AG04449 (cell line): ENCODE data around the gene STK32C.
"Not testable (repeated sequence)": the region's sequence is repeated elsewhere in the genome, so short reads cannot be mapped to it uniquely, and the experiment has no call there.

Experiments
- CTCF ChIA-PET: fragments of 350-600 bp; formaldehyde crosslinking; extraction: SDS; loops from one replicate; lab custom pipeline; 2021; ENCODE audit warnings: antibody characterized with exemption; lab: Yijun Ruan, JAX
- POLR2A ChIA-PET: fragments of 400-600, 350-600 bp; formaldehyde crosslinking; extraction: SDS; loops from one replicate; lab custom pipeline; 2020; ENCODE audit warnings: antibody characterized with exemption, inconsistent platforms; lab: Yijun Ruan, JAX
- DNase-seq: peaks from one replicate; pipeline ENCODE4 v3.0.0-alpha.2; 2010; ENCODE audit warnings: low read depth, low spot score
- H3K4me3 ChIP-seq: 2 replicates; pipeline ENCODE4 v1.5.1; 2011; ENCODE audit warnings: low read depth, mild to moderate bottlenecking, control low read depth, low read length
- CTCF ChIP-seq: IDR thresholded peaks from one replicate; pipeline ENCODE4 v1.5.1; 2011; ENCODE audit warnings: mild to moderate bottlenecking, moderate library complexity, low read length, control low read depth, inconsistent platforms; ENCODE audit not compliant: insufficient read depth; ENCODE audit errors: missing control alignments

The STK32C gene

GRCh38 chr10:132342553-132342952 is 34.8 kb upstream of the STK32C start:
- TF ChIP-seq CTCF = no peak
- no peak for DNase-seq
- ChIA-PET POLR2A (no interaction called here), CTCF (interaction anchor here (0.7 to 3.8 kb wide), 5 partner anchors 9 to 117 kb away, joined by 3 to 20 read pairs (median 5); no protein-coding TSS in a partner anchor)
- H3K4me3 ChIP-seq = no peak overlapping the region

GRCh38 chr10:132341781-132342180 is 34.0 kb upstream of the STK32C start:
- no peak for DNase-seq
- POLR2A ChIA-PET = no interaction called here
- CTCF ChIA-PET = interaction anchor here (0.7 to 3.8 kb wide), 5 partner anchors 9 to 116 kb away, joined by 3 to 20 read pairs (median 5); no protein-coding TSS in a partner anchor
- H3K4me3 ChIP-seq = no peak overlapping the region
- TF ChIP-seq CTCF = no peak

DNA sequence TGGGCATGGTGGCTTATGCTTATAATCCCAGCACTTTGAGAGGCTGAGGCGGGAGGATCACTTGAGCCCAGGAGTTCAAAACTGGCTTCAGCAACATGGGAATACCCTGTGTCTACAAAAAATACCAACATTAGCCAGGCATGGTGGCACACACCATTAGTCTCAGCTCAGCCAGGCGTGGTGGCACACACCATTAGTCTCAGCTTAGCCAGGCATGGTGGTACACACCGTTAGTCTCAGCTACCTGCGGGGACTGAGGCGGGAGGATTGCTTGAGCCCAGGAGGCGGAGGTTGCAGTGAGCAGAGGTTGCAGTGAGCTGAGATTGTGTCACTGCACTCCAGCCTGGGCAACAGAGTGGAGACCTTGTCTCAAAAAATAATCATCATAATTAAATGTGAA is 33.3 kb upstream of the STK32C start:
- DNase-seq = no peak
- no peak for TF ChIP-seq CTCF
- H3K4me3 ChIP-seq = no peak overlapping the region
- ChIA-PET POLR2A (no interaction called here), CTCF (no interaction called here)

DNA sequence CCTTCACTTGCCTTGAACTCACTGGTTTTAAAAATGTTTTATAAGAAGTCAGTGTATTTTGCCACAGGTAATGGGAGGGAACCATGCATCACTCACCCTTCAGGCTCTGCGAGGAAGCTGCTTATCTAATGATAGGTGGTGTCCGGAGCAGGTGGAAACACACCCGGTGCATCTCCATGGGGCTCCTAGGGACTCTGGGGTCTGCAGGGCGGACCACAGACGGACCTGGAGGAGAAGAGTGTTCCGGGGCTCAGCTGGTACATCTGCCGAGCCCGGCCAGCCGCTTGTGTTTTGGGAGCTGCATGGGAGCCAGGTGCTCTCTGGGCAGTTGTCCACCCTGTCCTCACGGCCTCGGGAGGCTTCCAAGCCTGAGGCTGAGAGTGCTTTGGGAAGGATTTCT is 31.5 kb upstream of the STK32C start:
- TF ChIP-seq CTCF = no peak
- no peak for DNase-seq
- POLR2A ChIA-PET = no interaction called here
- H3K4me3 ChIP-seq = no peak overlapping the region
- CTCF ChIA-PET = interaction anchor here (0.8 to 3.1 kb wide), 3 partner anchors 9 to 16 kb away, joined by 3 to 12 read pairs (median 9); no protein-coding TSS in a partner anchor

DNA sequence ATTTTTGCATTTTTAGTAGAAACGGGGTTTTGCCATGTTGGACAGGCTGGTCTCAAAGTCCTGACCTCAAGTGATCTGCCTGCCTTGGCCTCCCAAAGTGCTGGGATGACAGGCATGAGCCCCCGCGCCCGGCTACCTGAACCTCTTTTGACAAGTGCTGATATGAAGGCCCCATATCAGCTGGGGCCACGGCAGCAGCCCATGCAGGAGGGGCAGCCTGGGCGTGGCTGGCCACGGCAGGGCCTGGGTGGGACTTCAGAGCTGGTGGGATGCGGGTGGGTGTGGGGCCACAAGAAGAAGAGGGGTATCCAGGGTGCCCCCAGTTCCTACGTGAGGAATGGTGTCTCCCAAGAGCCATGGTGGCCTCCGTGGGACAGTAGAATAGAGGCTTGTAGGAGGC is 31.1 kb upstream of the STK32C start:
- POLR2A ChIA-PET = no interaction called here
- CTCF ChIA-PET = interaction anchor here (1.3 to 3.1 kb wide), 4 partner anchors 14 to 59 kb away, joined by 3 to 12 read pairs (median 6); no protein-coding TSS in a partner anchor
- no peak for DNase-seq
- TF ChIP-seq CTCF = no peak
- no peak overlapping the region for H3K4me3 ChIP-seq

DNA sequence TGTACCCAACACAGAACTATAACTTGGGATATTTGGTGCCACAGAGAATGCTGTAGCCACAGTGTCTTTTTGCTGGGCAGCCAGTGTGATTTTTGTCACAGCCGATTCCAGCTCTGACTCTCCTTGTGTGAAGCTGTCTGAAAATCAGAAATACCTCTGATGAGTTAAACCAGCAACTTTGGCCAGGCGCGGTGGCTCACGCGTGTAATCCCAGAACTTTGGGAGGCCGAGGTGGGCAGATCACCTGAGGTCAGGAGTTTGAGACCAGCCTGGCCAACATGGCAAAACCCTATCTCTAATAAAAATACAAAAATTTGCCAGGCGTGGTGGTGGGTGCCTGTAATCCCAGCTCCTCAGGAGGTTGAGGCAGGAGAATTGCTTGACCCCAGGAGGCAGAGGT is 30.1 kb upstream of the STK32C start:
- H3K4me3 ChIP-seq, DNase-seq, POLR2A ChIA-PET: not testable (repeated sequence)
- CTCF ChIA-PET = interaction anchor here (1.3 to 3.3 kb wide), 4 partner anchors 11 to 60 kb away, joined by 3 to 12 read pairs (median 8); no protein-coding TSS in a partner anchor

- DNase-seq = no peak
- ChIA-PET CTCF (interaction anchor here (1.6 to 3.3 kb wide), 3 partner anchors 12 to 17 kb away, joined by 10 to 12 read pairs (median 12); no protein-coding TSS in a partner anchor), POLR2A (no interaction called here)
- no peak for TF ChIP-seq CTCF
- H3K4me3 ChIP-seq = no peak overlapping the region
Observed at GRCh38 chr10:132336919-132337407, 29.2 kb upstream of the STK32C start.
